ENCODE measurements around the gene SIPA1L3.
A peak's percentile ranks its signal among the peaks of the same experiment; 100 is the strongest.

Gene SIPA1L3

GRCh38 chr19:38130399-38130798 is 223.4 kb downstream of the SIPA1L3 start:
- DNase-seq = no peak

GRCh38 chr19:38132781-38133180 is 225.8 kb downstream of the SIPA1L3 start:
- no peak for DNase-seq

GRCh38 chr19:38133319-38133718 is 226.3 kb downstream of the SIPA1L3 start:
- no peak for DNase-seq

GRCh38 chr19:38134540-38135149 is 227.6 kb downstream of the SIPA1L3 start:
- peak in 1 of 2 experiments; percentile 39 for DNase-seq

GRCh38 chr19:38135150-38135998 is 228.4 kb downstream of the SIPA1L3 start:
- no peak for DNase-seq

- DNase-seq = no peak
Measured at GRCh38 chr19:38139122-38139521, 232.1 kb downstream of the SIPA1L3 start.

GRCh38 chr19:38141108-38141507 is 234.1 kb downstream of the SIPA1L3 start:
- no peak for DNase-seq

- DNase-seq = peak; percentile 28 to 74
Measured at GRCh38 chr19:38142176-38143035, 235.4 kb downstream of the SIPA1L3 start.

- no peak for DNase-seq
Measured at GRCh38 chr19:38143847-38144246, 236.8 kb downstream of the SIPA1L3 start.

GRCh38 chr19:38144667-38145066 is 237.7 kb downstream of the SIPA1L3 start:
- no peak for DNase-seq

GRCh38 chr19:38145623-38146022 is 238.6 kb downstream of the SIPA1L3 start:
- peak in 1 of 2 experiments; percentile 72 for DNase-seq

- DNase-seq = no peak
Measured at GRCh38 chr19:38148337-38148736, 241.3 kb downstream of the SIPA1L3 start.

- no peak for DNase-seq
Measured at GRCh38 chr19:38149661-38150061, 242.7 kb downstream of the SIPA1L3 start.

- no peak for DNase-seq
Measured at GRCh38 chr19:38151242-38151641, 244.2 kb downstream of the SIPA1L3 start.

- DNase-seq = peak in 1 of 2 experiments; percentile 47
Measured at GRCh38 chr19:38152461-38153379, 245.7 kb downstream of the SIPA1L3 start.

GRCh38 chr19:38155453-38155852 is 248.4 kb downstream of the SIPA1L3 start:
- DNase-seq = no peak

GRCh38 chr19:38158730-38159129 is 251.7 kb downstream of the SIPA1L3 start:
- no peak for DNase-seq

GRCh38 chr19:38162094-38162493 is 255.1 kb downstream of the SIPA1L3 start:
- DNase-seq = no peak

GRCh38 chr19:38162632-38163031 is 255.6 kb downstream of the SIPA1L3 start:
- no peak for DNase-seq

GRCh38 chr19:38163419-38164290 is 256.6 kb downstream of the SIPA1L3 start:
- no peak for DNase-seq

GRCh38 chr19:38164526-38164925 is 257.5 kb downstream of the SIPA1L3 start:
- no peak for DNase-seq

Measured in NCI-H446 (cell line).